Liver (tissue), 9 donors: ENCODE results near the gene TPCN1. TPM values are rescaled to one million over a fixed set of nuclear protein-coding genes. Genes with fewer than 3 reads are reported as not detected.
A peak's percentile ranks its signal among the peaks of the same experiment; 100 is the strongest.

ENCODE experiments used
- DNase-seq: peaks from one replicate; pipeline ENCODE4 v3.0.0-alpha.2; 2017; ENCODE audit warnings: low spot score
- H3K27ac ChIP-seq, 2 donors: one replicate each; pipeline ENCODE4 v1.7.0; 2013; ENCODE audit warnings: inconsistent platforms in 2 of 2, low read length in 2 of 2, control low read depth in 1 of 2, low read depth in 1 of 2, mild to moderate bottlenecking in 1 of 2
- H3K27me3 ChIP-seq, 4 donors: one replicate each; pipeline versions ENCODE4 v1.6.1 to v1.7.0; 2013; ENCODE audit warnings: low read length in 3 of 4, inconsistent platforms in 1 of 4, mild to moderate bottlenecking in 1 of 4, moderate library complexity in 1 of 4; ENCODE audit not compliant: control insufficient read depth in 4 of 4, insufficient read depth in 4 of 4
- H3K36me3 ChIP-seq, 4 donors: one replicate each; pipeline versions ENCODE4 v1.6.1 to v1.7.0; 2013; ENCODE audit warnings: low read length in 3 of 4, mild to moderate bottlenecking in 3 of 4, low read depth in 1 of 4, moderate library complexity in 1 of 4; ENCODE audit not compliant: control insufficient read depth in 4 of 4, insufficient read depth in 3 of 4
- H3K4me1 ChIP-seq, 4 donors: one replicate each; pipeline versions ENCODE4 v1.6.1 to v1.7.0; 2013; ENCODE audit warnings: low read length in 3 of 4, mild to moderate bottlenecking in 3 of 4, moderate library complexity in 1 of 4; ENCODE audit not compliant: control insufficient read depth in 4 of 4, insufficient read depth in 4 of 4
- H3K4me3 ChIP-seq, 3 donors: one replicate each; pipeline versions ENCODE4 v1.6.1 to v1.7.0; 2013; ENCODE audit warnings: low read length in 3 of 3, control low read depth in 1 of 3, low read depth in 1 of 3, mild to moderate bottlenecking in 1 of 3
- H3K9ac ChIP-seq, 2 donors: one replicate each; pipeline ENCODE4 v1.7.0; 2013; ENCODE audit warnings: low read length in 2 of 2, mild to moderate bottlenecking in 2 of 2, moderate library complexity in 2 of 2, control low read depth in 1 of 2, low read depth in 1 of 2
- H3K9me3 ChIP-seq, 4 donors: one replicate each; pipeline versions ENCODE4 v1.6.1 to v1.7.0; 2013; ENCODE audit warnings: low read length in 3 of 4; ENCODE audit not compliant: control insufficient read depth in 4 of 4
- FOXA1 ChIP-seq: IDR thresholded peaks from 2 replicates; pipeline ENCODE4 v1.6.1; 2016; ENCODE audit warnings: antibody characterized with exemption
- GABPA ChIP-seq, 2 donors: IDR thresholded peaks in 1 of 2; conservative IDR thresholded peaks in 1 of 2; 2 replicates each; pipeline ENCODE4 v1.6.1; 2016; ENCODE audit warnings: antibody characterized with exemption in 2 of 2, mild to moderate bottlenecking in 1 of 2, moderate library complexity in 1 of 2
- HNF4A ChIP-seq, 2 donors: conservative IDR thresholded peaks; 2 replicates each; pipeline ENCODE4 v1.6.1; 2016; ENCODE audit warnings: antibody characterized with exemption in 2 of 2, mild to moderate bottlenecking in 2 of 2
- HNF4G ChIP-seq: IDR thresholded peaks from 2 replicates; pipeline ENCODE4 v1.6.1; 2016; ENCODE audit warnings: antibody characterized with exemption
- NR2F2 ChIP-seq: IDR thresholded peaks from 2 replicates; pipeline ENCODE4 v1.6.1; 2016; ENCODE audit warnings: antibody characterized with exemption
- RXRA ChIP-seq, 2 donors: IDR thresholded peaks; 2 replicates each; pipeline ENCODE4 v1.6.1; 2017 to 2018; ENCODE audit warnings: antibody characterized with exemption in 2 of 2, mild to moderate bottlenecking in 1 of 2
- YY1 ChIP-seq: IDR thresholded peaks from 2 replicates; pipeline ENCODE4 v1.6.1; 2016; ENCODE audit warnings: antibody characterized with exemption, mild to moderate bottlenecking
- WGBS: extraction: QIAGEN DNeasy Blood & Tissue Kit; methylation state at CpG from one replicate; pipeline ENCODE4 v1.1.7; 2013; 5-methylcytosine and 5-hydroxymethylcytosine counted together
- polyA plus RNA-seq, 2 donors: library from polyadenylated mRNA; stranded (reverse) in 1 of 2; unstranded in 1 of 2; fragments of 200-250 nt in 1 of 2; fragments of >200 nt in 1 of 2; fragmentation: Nextera tagmentation in 1 of 2; extraction: Ambion mirVana in 1 of 2; gene quantifications; one replicate each; pipeline versions ENCODE4 v1.2.1 to v1.2.3, GENCODE V29; 2013 to 2015
- total RNA-seq, 2 donors: library from RNA; depleted of rRNA; stranded (reverse); fragments of >200 nt; gene quantifications; one replicate each; pipeline ENCODE4 v1.2.3, GENCODE V29; 2014
- TF ChIP-seq, protein P1 (sequence below): fragments of 150-350 bp; IDR thresholded peaks from 2 replicates; pipeline ENCODE4 v1.5.1; 2017; ENCODE audit warnings: improper control_type of control experiment, low read depth, low read length; ENCODE audit not compliant: missing input control
- TF ChIP-seq, protein P2 (sequence below): IDR thresholded peaks from 2 replicates; pipeline ENCODE4 v1.6.1; 2016; ENCODE audit warnings: antibody characterized with exemption
- TF ChIP-seq, protein P3 (sequence below): IDR thresholded peaks from 2 replicates; pipeline ENCODE4 v1.6.1; 2016; ENCODE audit warnings: antibody characterized with exemption, mild to moderate bottlenecking
- donor health status: healthy.
- donor health status: healthy.
- donor health status: healthy.
- donor health status: healthy.
- donor health status: healthy.

Gene TPCN1
- total and polyA plus RNA-seq, 4 donors, result 8.6 to 19.2 (median 13.7) TPM

DNA sequence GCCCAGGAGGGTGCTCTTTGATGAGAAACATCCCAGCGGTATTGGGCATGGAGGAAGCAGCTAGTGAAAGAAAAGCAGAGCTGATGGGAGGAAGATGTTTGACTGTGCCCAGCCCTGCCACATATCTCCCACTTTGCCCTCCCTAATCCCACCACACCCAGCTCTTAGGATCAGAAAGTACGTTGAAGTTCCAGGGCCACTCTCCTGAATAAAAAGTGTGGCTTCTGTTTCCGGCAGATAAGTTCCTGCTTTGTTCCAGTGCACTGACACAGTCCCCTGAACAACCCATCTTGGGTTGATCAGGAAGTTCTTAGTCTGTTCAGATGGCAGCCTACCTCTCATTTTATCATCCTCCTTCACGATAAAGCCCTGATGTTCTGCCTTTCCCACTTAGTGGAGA lies 16.5 kb downstream of the TPCN1 start:
- Histone ChIP-seq H3K4me3 (no peak overlapping the region), H3K4me1 (peaks cover 12 to 57% (median 36%) of the 10 kb centered on the region in 4 donors), H3K9ac (no peak overlapping the region), H3K27ac (no peak overlapping the region), H3K27me3 (no peaks in the 10 kb centered on the region), H3K36me3 (peaks cover 2 to 8% (median 3%) of the 10 kb centered on the region in 4 donors), H3K9me3 (no peaks in the 10 kb centered on the region)
- WGBS, result 73% methylated on average over 4 of the region's 4 CpGs
- TF ChIP-seq FOXA1, result no peak
- peak; percentile 36 for TF ChIP-seq NR2F2
- TF ChIP-seq HNF4A (conservative IDR thresholded peaks at IDR 0.05), result no peak
- no peak for TF ChIP-seq YY1
- no peak for DNase-seq

DNA sequence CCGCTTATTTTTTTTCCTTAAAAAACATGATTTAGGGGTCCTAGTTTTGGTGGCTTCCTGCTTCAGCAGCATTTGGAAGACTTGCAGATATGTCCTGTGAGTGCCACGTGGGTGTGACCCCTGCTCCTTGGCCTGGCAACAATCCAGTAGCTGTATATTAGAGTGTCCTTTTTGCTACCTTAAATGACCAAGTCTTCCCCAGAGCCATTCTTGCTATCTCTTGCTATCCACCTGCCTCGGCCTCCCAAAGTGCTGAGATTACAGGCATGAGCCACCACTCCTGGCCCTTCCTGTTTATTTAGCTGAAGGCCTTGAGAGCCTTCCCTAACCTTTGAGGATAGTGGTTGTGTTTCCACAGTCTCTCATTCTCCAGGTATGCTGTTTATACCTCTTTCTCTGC lies 17.0 kb downstream of the TPCN1 start:
- Histone ChIP-seq H3K9me3 (no peaks in the 10 kb centered on the region), H3K27me3 (no peaks in the 10 kb centered on the region), H3K4me1 (peaks cover 12 to 56% (median 36%) of the 10 kb centered on the region in 4 donors), H3K27ac (no peak overlapping the region), H3K4me3 (no peak overlapping the region), H3K36me3 (peaks cover 0 to 8% (median 0%) of the 10 kb centered on the region in 4 donors), H3K9ac (no peak overlapping the region)
- WGBS, result 58% methylated on average over 3 of the region's 3 CpGs
- TF ChIP-seq, protein P1, sequence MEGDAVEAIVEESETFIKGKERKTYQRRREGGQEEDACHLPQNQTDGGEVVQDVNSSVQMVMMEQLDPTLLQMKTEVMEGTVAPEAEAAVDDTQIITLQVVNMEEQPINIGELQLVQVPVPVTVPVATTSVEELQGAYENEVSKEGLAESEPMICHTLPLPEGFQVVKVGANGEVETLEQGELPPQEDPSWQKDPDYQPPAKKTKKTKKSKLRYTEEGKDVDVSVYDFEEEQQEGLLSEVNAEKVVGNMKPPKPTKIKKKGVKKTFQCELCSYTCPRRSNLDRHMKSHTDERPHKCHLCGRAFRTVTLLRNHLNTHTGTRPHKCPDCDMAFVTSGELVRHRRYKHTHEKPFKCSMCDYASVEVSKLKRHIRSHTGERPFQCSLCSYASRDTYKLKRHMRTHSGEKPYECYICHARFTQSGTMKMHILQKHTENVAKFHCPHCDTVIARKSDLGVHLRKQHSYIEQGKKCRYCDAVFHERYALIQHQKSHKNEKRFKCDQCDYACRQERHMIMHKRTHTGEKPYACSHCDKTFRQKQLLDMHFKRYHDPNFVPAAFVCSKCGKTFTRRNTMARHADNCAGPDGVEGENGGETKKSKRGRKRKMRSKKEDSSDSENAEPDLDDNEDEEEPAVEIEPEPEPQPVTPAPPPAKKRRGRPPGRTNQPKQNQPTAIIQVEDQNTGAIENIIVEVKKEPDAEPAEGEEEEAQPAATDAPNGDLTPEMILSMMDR, result no peak
- TF ChIP-seq RXRA (IDR thresholded peaks at IDR 0.05) (no peak), GABPA (IDR thresholded peaks at IDR 0.05 in 1 of 2, conservative IDR thresholded peaks at IDR 0.05 in 1 of 2) (no peak), YY1 (no peak), HNF4A (conservative IDR thresholded peaks at IDR 0.05) (no peak), HNF4G (no peak)
- TF ChIP-seq, protein P2, sequence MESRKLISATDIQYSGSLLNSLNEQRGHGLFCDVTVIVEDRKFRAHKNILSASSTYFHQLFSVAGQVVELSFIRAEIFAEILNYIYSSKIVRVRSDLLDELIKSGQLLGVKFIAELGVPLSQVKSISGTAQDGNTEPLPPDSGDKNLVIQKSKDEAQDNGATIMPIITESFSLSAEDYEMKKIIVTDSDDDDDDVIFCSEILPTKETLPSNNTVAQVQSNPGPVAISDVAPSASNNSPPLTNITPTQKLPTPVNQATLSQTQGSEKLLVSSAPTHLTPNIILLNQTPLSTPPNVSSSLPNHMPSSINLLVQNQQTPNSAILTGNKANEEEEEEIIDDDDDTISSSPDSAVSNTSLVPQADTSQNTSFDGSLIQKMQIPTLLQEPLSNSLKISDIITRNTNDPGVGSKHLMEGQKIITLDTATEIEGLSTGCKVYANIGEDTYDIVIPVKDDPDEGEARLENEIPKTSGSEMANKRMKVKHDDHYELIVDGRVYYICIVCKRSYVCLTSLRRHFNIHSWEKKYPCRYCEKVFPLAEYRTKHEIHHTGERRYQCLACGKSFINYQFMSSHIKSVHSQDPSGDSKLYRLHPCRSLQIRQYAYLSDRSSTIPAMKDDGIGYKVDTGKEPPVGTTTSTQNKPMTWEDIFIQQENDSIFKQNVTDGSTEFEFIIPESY, result no peak
- TF ChIP-seq, protein P3, sequence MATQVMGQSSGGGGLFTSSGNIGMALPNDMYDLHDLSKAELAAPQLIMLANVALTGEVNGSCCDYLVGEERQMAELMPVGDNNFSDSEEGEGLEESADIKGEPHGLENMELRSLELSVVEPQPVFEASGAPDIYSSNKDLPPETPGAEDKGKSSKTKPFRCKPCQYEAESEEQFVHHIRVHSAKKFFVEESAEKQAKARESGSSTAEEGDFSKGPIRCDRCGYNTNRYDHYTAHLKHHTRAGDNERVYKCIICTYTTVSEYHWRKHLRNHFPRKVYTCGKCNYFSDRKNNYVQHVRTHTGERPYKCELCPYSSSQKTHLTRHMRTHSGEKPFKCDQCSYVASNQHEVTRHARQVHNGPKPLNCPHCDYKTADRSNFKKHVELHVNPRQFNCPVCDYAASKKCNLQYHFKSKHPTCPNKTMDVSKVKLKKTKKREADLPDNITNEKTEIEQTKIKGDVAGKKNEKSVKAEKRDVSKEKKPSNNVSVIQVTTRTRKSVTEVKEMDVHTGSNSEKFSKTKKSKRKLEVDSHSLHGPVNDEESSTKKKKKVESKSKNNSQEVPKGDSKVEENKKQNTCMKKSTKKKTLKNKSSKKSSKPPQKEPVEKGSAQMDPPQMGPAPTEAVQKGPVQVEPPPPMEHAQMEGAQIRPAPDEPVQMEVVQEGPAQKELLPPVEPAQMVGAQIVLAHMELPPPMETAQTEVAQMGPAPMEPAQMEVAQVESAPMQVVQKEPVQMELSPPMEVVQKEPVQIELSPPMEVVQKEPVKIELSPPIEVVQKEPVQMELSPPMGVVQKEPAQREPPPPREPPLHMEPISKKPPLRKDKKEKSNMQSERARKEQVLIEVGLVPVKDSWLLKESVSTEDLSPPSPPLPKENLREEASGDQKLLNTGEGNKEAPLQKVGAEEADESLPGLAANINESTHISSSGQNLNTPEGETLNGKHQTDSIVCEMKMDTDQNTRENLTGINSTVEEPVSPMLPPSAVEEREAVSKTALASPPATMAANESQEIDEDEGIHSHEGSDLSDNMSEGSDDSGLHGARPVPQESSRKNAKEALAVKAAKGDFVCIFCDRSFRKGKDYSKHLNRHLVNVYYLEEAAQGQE, result no peak
- no peak for DNase-seq
